H9 (cell line): ENCODE measurements around the gene NXPH4. TPM values are rescaled to one million over a fixed set of nuclear protein-coding genes. Genes with fewer than 3 reads are reported as not detected.
A peak's percentile ranks its signal among the peaks of the same experiment; 100 is the strongest.

Experiments
- DNase-seq: peaks from one replicate; pipeline ENCODE4 v3.0.0-alpha.2; 2017
- H2AFZ ChIP-seq: one replicate; pipeline ENCODE4 v1.6.1; 2013; ENCODE audit warnings: mild to moderate bottlenecking, low read length, control low read depth, moderate library complexity
- H2AK5ac ChIP-seq: 2 replicates; pipeline ENCODE4 v1.6.1; 2013; ENCODE audit warnings: low read length, control low read depth, mixed read lengths; ENCODE audit not compliant: insufficient read length
- H2BK120ac ChIP-seq: one replicate; pipeline ENCODE4 v1.6.1; 2013; ENCODE audit warnings: low read depth, mild to moderate bottlenecking, low read length, control low read depth, inconsistent platforms; ENCODE audit not compliant: poor library complexity, severe bottlenecking
- H2BK12ac ChIP-seq: 2 replicates; pipeline ENCODE4 v1.6.1; 2013; ENCODE audit warnings: low read length, control low read depth, mixed read lengths, low read depth; ENCODE audit not compliant: insufficient read length
- H2BK15ac ChIP-seq: 2 replicates; pipeline ENCODE4 v1.6.1; 2013; ENCODE audit warnings: low read depth, low read length, control low read depth
- H2BK20ac ChIP-seq: one replicate; pipeline ENCODE4 v1.6.1; 2013; ENCODE audit warnings: low read depth, mild to moderate bottlenecking, low read length, control low read depth, inconsistent platforms; ENCODE audit not compliant: poor library complexity, severe bottlenecking
- H2BK5ac ChIP-seq: 2 replicates; pipeline ENCODE4 v1.6.1; 2013; ENCODE audit warnings: low read length, control low read depth, mixed read lengths; ENCODE audit not compliant: insufficient read length
- H3K14ac ChIP-seq: 2 replicates; pipeline ENCODE4 v1.6.1; 2013; ENCODE audit warnings: low read length, control low read depth; ENCODE audit not compliant: insufficient read depth
- H3K18ac ChIP-seq: 2 replicates; pipeline ENCODE4 v1.6.1; 2013; ENCODE audit warnings: low read depth, mild to moderate bottlenecking, mixed read lengths, low read length, control low read depth; ENCODE audit not compliant: insufficient read length
- H3K23ac ChIP-seq: 2 replicates; pipeline ENCODE4 v1.6.1; 2013; ENCODE audit warnings: low read length, control low read depth, mixed read lengths, low read depth; ENCODE audit not compliant: insufficient read length
- H3K23me2 ChIP-seq: 2 replicates; pipeline ENCODE4 v1.6.1; 2013; ENCODE audit warnings: low read depth, mild to moderate bottlenecking, mixed read lengths, low read length, control low read depth; ENCODE audit not compliant: insufficient read length, poor library complexity, severe bottlenecking
- H3K27ac ChIP-seq: 2 replicates; pipeline ENCODE4 v1.5.1; 2013; ENCODE audit warnings: low read length, control low read depth, mixed read lengths, low read depth; ENCODE audit not compliant: insufficient read length
- H3K27me3 ChIP-seq: 2 replicates; pipeline ENCODE4 v1.6.1; 2013; ENCODE audit warnings: low read length, control low read depth, inconsistent platforms; ENCODE audit not compliant: insufficient read depth
- H3K4ac ChIP-seq: 2 replicates; pipeline ENCODE4 v1.6.1; 2013; ENCODE audit warnings: low read depth, mild to moderate bottlenecking, control low read depth, inconsistent platforms, low read length, moderate library complexity
- H3K4me1 ChIP-seq: 2 replicates; pipeline ENCODE4 v1.6.1; 2013; ENCODE audit warnings: low read length, control low read depth, inconsistent platforms; ENCODE audit not compliant: insufficient read depth
- H3K4me2 ChIP-seq: 2 replicates; pipeline ENCODE4 v1.6.1; 2013; ENCODE audit warnings: low read length, control low read depth, mixed read lengths; ENCODE audit not compliant: insufficient read length, insufficient read depth
- H3K56ac ChIP-seq: 2 replicates; pipeline ENCODE4 v1.6.1; 2013; ENCODE audit warnings: low read depth, mild to moderate bottlenecking, mixed read lengths, low read length, control low read depth; ENCODE audit not compliant: insufficient read length
- H3K79me1 ChIP-seq: 2 replicates; pipeline ENCODE4 v1.6.1; 2013; ENCODE audit warnings: low read depth, mild to moderate bottlenecking, moderate library complexity, low read length, control low read depth, inconsistent platforms; ENCODE audit not compliant: insufficient read depth, poor library complexity, severe bottlenecking
- H3K79me2 ChIP-seq: 2 replicates; pipeline ENCODE4 v1.6.1; 2013; ENCODE audit warnings: low read length, control low read depth, inconsistent platforms; ENCODE audit not compliant: insufficient read depth
- H3K9ac ChIP-seq: 2 replicates; pipeline ENCODE4 v1.6.1; 2013; ENCODE audit warnings: low read length, control low read depth, mixed read lengths; ENCODE audit not compliant: insufficient read length; ENCODE audit errors: extremely low read depth
- H3K9me3 ChIP-seq: one replicate; pipeline ENCODE4 v1.6.1; 2013; ENCODE audit warnings: low read depth, low read length, inconsistent platforms; ENCODE audit not compliant: control insufficient read depth
- H3T11ph ChIP-seq: one replicate; pipeline ENCODE4 v1.6.1; 2013; ENCODE audit warnings: mild to moderate bottlenecking, low read length, control low read depth, inconsistent platforms
- H4K20me1 ChIP-seq: one replicate; pipeline ENCODE4 v1.6.1; 2013; ENCODE audit not compliant: control insufficient read depth, insufficient read length, insufficient read depth
- H4K5ac ChIP-seq: 2 replicates; pipeline ENCODE4 v1.6.1; 2013; ENCODE audit warnings: low read depth, mild to moderate bottlenecking, mixed read lengths, low read length, control low read depth; ENCODE audit not compliant: insufficient read length
- H4K8ac ChIP-seq: replicated peaks from 2 replicates; pipeline ENCODE4 v1.6.1; 2013; ENCODE audit warnings: low read length, control low read depth, mixed read lengths, low read depth; ENCODE audit not compliant: insufficient read length
- H4K91ac ChIP-seq: 2 replicates; pipeline ENCODE4 v1.6.1; 2013; ENCODE audit warnings: low read depth, mild to moderate bottlenecking, moderate library complexity, mixed read lengths, low read length, control low read depth; ENCODE audit not compliant: insufficient read length
- H3K27ac Mint-ChIP-seq, 3 experiments: 2 replicates in 2 of 3; 3 replicates in 1 of 3; pipeline ENCODE4 v1.8.0; 2020 to 2021; ENCODE audit warnings: mixed read lengths in 3 of 3, mild to moderate bottlenecking in 1 of 3, moderate library complexity in 1 of 3
- H3K27me3 Mint-ChIP-seq: 2 replicates; pipeline ENCODE4 v1.8.0; 2021; ENCODE audit warnings: low read depth, mild to moderate bottlenecking, moderate library complexity, mixed read lengths
- H3K36me3 Mint-ChIP-seq, 3 experiments: 2 replicates in 2 of 3; 3 replicates in 1 of 3; pipeline ENCODE4 v1.8.0; 2020 to 2021; ENCODE audit warnings: low read depth in 3 of 3, mixed read lengths in 3 of 3; ENCODE audit not compliant: insufficient read depth in 1 of 3
- H3K4me1 Mint-ChIP-seq, 2 experiments: 2 replicates each; pipeline ENCODE4 v1.8.0; 2020; ENCODE audit warnings: mixed read lengths in 2 of 2
- H3K4me3 Mint-ChIP-seq, 2 experiments: 2 replicates in 1 of 2; 3 replicates in 1 of 2; pipeline ENCODE4 v1.8.0; 2020 to 2021; ENCODE audit warnings: mild to moderate bottlenecking in 2 of 2, mixed read lengths in 2 of 2, moderate library complexity in 1 of 2
- H3K9me3 Mint-ChIP-seq, 2 experiments: 2 replicates in 1 of 2; 3 replicates in 1 of 2; pipeline ENCODE4 v1.8.0; 2020; ENCODE audit warnings: mild to moderate bottlenecking in 2 of 2, mixed read lengths in 2 of 2, moderate library complexity in 1 of 2
- whole genome bisulfite sequencing: extraction: QIAGEN DNeasy Blood & Tissue Kit; methylation state at CpG from one replicate; pipeline ENCODE4 v1.1.7; 2013; ENCODE audit warnings: missing lambda C conversion rate, low lambda C conversion rate, mixed read lengths; ENCODE audit not compliant: insufficient read length; ENCODE audit errors: extremely low coverage; 5-methylcytosine and 5-hydroxymethylcytosine counted together
- total RNA-seq: library from RNA; stranded (reverse); gene quantifications from 2 replicates; pipeline ENCODE4 v1.2.1, GENCODE V29; 2021
- TF ChIP-seq, protein P1 (sequence below): fragments of 200-600 bp; sonication (generic); conservative IDR thresholded peaks from 3 replicates; pipeline ENCODE4 v1.8.0; 2021; ENCODE audit warnings: antibody characterized with exemption, mild to moderate bottlenecking

Gene NXPH4
- total RNA-seq, 1 experiment from 2014 or later = 2.1 TPM

DNA sequence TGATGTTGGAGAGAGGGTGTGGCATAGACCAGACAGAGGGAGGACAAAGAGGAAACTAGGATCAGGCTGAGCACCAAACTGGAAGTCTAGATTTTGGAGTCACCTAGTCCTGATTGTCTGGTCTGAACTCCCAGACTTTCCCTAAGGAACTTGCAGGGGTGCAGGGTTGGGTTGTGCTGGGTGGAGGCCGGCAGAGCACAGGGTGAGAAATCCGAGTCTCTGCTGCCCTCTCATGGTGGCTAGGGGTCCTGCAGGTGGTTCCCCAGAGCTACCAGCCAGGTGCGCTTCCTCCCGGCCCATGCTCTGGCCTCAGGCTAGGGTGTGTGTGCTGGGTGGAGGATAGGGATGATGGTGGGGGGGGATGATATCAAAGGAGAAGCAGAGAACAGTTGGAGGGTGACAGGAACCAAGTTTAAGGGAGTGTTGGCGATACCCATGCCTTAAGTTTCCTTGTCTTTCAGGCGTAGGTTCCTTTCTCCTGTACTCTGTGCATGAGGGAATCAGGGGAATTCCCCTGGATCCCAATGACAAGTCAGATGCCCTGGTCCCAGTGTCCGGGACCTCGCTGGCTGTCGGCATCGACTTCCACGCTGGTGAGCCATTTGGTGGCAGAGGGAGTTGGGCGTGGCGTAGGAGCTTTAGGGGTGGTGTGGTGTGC lies 33.5 kb upstream of the NXPH4 start:
- Histone ChIP-seq H3K27me3 (no peaks in the 10 kb centered on the region), H3K27ac (no peak overlapping the region), H3K4me1 (no peaks in the 10 kb centered on the region), H2AK5ac (no peak overlapping the region), H4K20me1 (no peaks in the 10 kb centered on the region), H2BK120ac (no peak overlapping the region), H2BK20ac (no peak overlapping the region), H3T11ph (no peak overlapping the region), H3K79me2 (no peaks in the 10 kb centered on the region), H3K18ac (no peak overlapping the region), H3K9ac (no peak overlapping the region), H4K5ac (no peak overlapping the region), H2BK12ac (no peak overlapping the region), H3K14ac (no peak overlapping the region), H3K4me2 (no peak overlapping the region), H3K23me2 (no peaks in the 10 kb centered on the region), H3K4ac (no peak overlapping the region), H2AFZ (no peak overlapping the region), H3K9me3 (no peaks in the 10 kb centered on the region), H4K91ac (no peak overlapping the region), H4K8ac (no peak overlapping the region), H3K56ac (no peak overlapping the region), H2BK15ac (no peak overlapping the region), H3K23ac (no peak overlapping the region), H2BK5ac (no peak overlapping the region), H3K79me1 (no peaks in the 10 kb centered on the region)
- H3K36me3 Mint-ChIP-seq = peaks cover 51 to 93% (median 90%) of the 10 kb centered on the region in 3 experiments; a peak in 6 of 7 replicates
- peak; percentile 92 for DNase-seq
- H3K4me3 Mint-ChIP-seq = no peak overlapping the region; a peak in 1 of 5 replicates
- no peaks in the 10 kb centered on the region for H3K27me3 Mint-ChIP-seq
- peak overlapping the region; percentile 28 to 98 (median 95); a peak in 5 of 7 replicates for H3K27ac Mint-ChIP-seq
- H3K9me3 Mint-ChIP-seq = no peaks in the 10 kb centered on the region
- no CpG with 5 or more reads among the region's 13 CpGs for WGBS
- H3K4me1 Mint-ChIP-seq = peaks cover 4 to 5% of the 10 kb centered on the region in 2 experiments
- TF ChIP-seq, protein P1, sequence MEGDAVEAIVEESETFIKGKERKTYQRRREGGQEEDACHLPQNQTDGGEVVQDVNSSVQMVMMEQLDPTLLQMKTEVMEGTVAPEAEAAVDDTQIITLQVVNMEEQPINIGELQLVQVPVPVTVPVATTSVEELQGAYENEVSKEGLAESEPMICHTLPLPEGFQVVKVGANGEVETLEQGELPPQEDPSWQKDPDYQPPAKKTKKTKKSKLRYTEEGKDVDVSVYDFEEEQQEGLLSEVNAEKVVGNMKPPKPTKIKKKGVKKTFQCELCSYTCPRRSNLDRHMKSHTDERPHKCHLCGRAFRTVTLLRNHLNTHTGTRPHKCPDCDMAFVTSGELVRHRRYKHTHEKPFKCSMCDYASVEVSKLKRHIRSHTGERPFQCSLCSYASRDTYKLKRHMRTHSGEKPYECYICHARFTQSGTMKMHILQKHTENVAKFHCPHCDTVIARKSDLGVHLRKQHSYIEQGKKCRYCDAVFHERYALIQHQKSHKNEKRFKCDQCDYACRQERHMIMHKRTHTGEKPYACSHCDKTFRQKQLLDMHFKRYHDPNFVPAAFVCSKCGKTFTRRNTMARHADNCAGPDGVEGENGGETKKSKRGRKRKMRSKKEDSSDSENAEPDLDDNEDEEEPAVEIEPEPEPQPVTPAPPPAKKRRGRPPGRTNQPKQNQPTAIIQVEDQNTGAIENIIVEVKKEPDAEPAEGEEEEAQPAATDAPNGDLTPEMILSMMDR = peak; percentile 84
